Osteocyte (in vitro differentiated cells): ENCODE results near the gene ANKRD49. TPM values are rescaled to one million over a fixed set of nuclear protein-coding genes. Genes with fewer than 3 reads are reported as not detected.

Experiments
- DNase-seq: peaks from one replicate; pipeline ENCODE4 v3.0.0; 2021; ENCODE audit warnings: mixed read lengths; ENCODE audit not compliant: unreplicated experiment; ENCODE audit errors: extremely low spot score
- H3K27ac Mint-ChIP-seq: one replicate; pipeline ENCODE4 v1.8.0; 2021; ENCODE audit warnings: mild to moderate bottlenecking, mixed read lengths; ENCODE audit not compliant: unreplicated experiment
- H3K27me3 Mint-ChIP-seq: one replicate; pipeline ENCODE4 v1.8.0; 2021; ENCODE audit warnings: mixed read lengths; ENCODE audit not compliant: unreplicated experiment
- H3K36me3 Mint-ChIP-seq: one replicate; pipeline ENCODE4 v1.8.0; 2021; ENCODE audit warnings: mixed read lengths; ENCODE audit not compliant: unreplicated experiment
- H3K4me1 Mint-ChIP-seq: one replicate; pipeline ENCODE4 v1.8.0; 2021; ENCODE audit warnings: mixed read lengths; ENCODE audit not compliant: unreplicated experiment
- H3K4me3 Mint-ChIP-seq: one replicate; pipeline ENCODE4 v1.8.0; 2021; ENCODE audit warnings: mild to moderate bottlenecking, moderate library complexity, mixed read lengths; ENCODE audit not compliant: unreplicated experiment
- H3K9me3 Mint-ChIP-seq: one replicate; pipeline ENCODE4 v1.8.0; 2021; ENCODE audit warnings: mixed read lengths; ENCODE audit not compliant: unreplicated experiment
- CTCF ChIP-seq: fragments of 200-600 bp; sonication (generic); IDR thresholded peaks from 2 replicates; pipeline ENCODE4 v1.5.0; 2021; ENCODE audit warnings: antibody characterized with exemption, mild to moderate bottlenecking, moderate library complexity
- total RNA-seq: library from RNA; stranded (reverse); gene quantifications from 2 replicates; pipeline ENCODE4 v1.2.1, GENCODE V29; 2021

The ANKRD49 gene
- total RNA-seq, 1 donor from 2014 or later: 11.3 TPM

- H3K27me3 Mint-ChIP-seq: no peaks in the 10 kb centered on the region
- DNase-seq: no peak
- no peak for TF ChIP-seq CTCF
- H3K27ac Mint-ChIP-seq: no peak overlapping the region
- no peaks in the 10 kb centered on the region for H3K4me1 Mint-ChIP-seq
- no peak overlapping the region for H3K4me3 Mint-ChIP-seq
- peaks cover 21% of the 10 kb centered on the region for H3K36me3 Mint-ChIP-seq
- no peaks in the 10 kb centered on the region for H3K9me3 Mint-ChIP-seq
These were observed 43.7 kb upstream of the ANKRD49 start for GRCh38 chr11:94450048-94450447.

- Mint-ChIP-seq H3K36me3 (peaks cover 21% of the 10 kb centered on the region), H3K27ac (no peak overlapping the region), H3K9me3 (no peaks in the 10 kb centered on the region), H3K4me1 (no peaks in the 10 kb centered on the region), H3K4me3 (no peak overlapping the region), H3K27me3 (no peaks in the 10 kb centered on the region)
- TF ChIP-seq CTCF: no peak
- no peak for DNase-seq
These were observed 40.8 kb upstream of the ANKRD49 start for GRCh38 chr11:94452988-94453387.

GRCh38 chr11:94454301-94454700 lies 39.5 kb upstream of the ANKRD49 start:
- Mint-ChIP-seq H3K4me3 (no peak overlapping the region), H3K27me3 (no peaks in the 10 kb centered on the region), H3K27ac (no peak overlapping the region), H3K4me1 (no peaks in the 10 kb centered on the region), H3K36me3 (peaks cover 21% of the 10 kb centered on the region), H3K9me3 (no peaks in the 10 kb centered on the region)
- no peak for TF ChIP-seq CTCF
- no peak for DNase-seq

GRCh38 chr11:94455861-94456260 lies 37.9 kb upstream of the ANKRD49 start:
- no peaks in the 10 kb centered on the region for H3K9me3 Mint-ChIP-seq
- peaks cover 32% of the 10 kb centered on the region for H3K36me3 Mint-ChIP-seq
- H3K27me3 Mint-ChIP-seq: no peaks in the 10 kb centered on the region
- DNase-seq: no peak
- no peaks in the 10 kb centered on the region for H3K4me1 Mint-ChIP-seq
- no peak overlapping the region for H3K27ac Mint-ChIP-seq
- TF ChIP-seq CTCF: no peak
- no peak overlapping the region for H3K4me3 Mint-ChIP-seq

GRCh38 chr11:94457118-94458029 lies 36.4 kb upstream of the ANKRD49 start:
- H3K9me3 Mint-ChIP-seq: no peaks in the 10 kb centered on the region
- no peak for DNase-seq
- no peak for TF ChIP-seq CTCF
- no peak overlapping the region for H3K4me3 Mint-ChIP-seq
- H3K27ac Mint-ChIP-seq: no peak overlapping the region
- no peaks in the 10 kb centered on the region for H3K4me1 Mint-ChIP-seq
- peaks cover 38% of the 10 kb centered on the region for H3K36me3 Mint-ChIP-seq
- H3K27me3 Mint-ChIP-seq: no peaks in the 10 kb centered on the region
